Measurements from ENCODE around the gene MBOAT2. TPM values are rescaled to one million over a fixed set of nuclear protein-coding genes. Genes with fewer than 3 reads are reported as not detected.

Gene MBOAT2
- total and polyA plus RNA-seq, 2 experiments from 2014 or later = 15.9 to 22.7 TPM

DNA sequence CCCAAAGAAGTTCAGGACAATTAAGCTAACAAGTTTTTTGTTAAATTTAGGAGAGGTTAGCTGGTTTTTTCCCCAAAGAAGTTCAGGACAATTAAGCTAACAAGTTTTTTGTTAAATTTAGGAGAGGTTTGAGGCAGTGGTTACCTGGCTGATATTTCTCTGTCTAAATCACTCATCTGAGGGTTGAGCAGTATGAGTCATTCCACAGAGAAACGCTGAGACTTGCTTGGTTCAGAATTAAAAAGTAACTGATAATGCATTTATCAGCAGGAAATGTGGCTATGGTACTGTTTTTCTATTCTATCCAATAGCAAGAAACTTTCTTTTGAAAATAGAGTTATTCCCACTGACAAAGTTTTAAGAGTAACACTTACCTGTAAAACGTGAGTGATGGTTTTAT, 143.2 kb downstream of the MBOAT2 start:
- ATAC-seq = no peak
- Histone ChIP-seq H3F3A (replicated peaks; ENCODE audit: low read depth) (no peaks in the 10 kb centered on the region), H3K4me2 (no peak overlapping the region), H4K20me1 (replicated peaks; ENCODE audit: insufficient read depth) (no peaks in the 10 kb centered on the region), H2AFZ (no peak overlapping the region), H3K27me3 (ENCODE audit: insufficient read depth) (no peaks in the 10 kb centered on the region), H3K9me2 (ENCODE audit: insufficient read depth) (no peaks in the 10 kb centered on the region), H3K79me2 (replicated peaks; ENCODE audit: insufficient read depth) (no peaks in the 10 kb centered on the region), H3K4me3 (no peak overlapping the region), H3K27ac (ENCODE audit: low read depth) (no peak overlapping the region), H3K4me1 (ENCODE audit: insufficient read depth) (peaks cover 1% of the 10 kb centered on the region; the same call in 1 of the 2 replicates), H3K36me3 (ENCODE audit: insufficient read depth) (no peaks in the 10 kb centered on the region)
- Mint-ChIP-seq H3K27ac (no peak overlapping the region), H3K4me1 (peaks cover under 1% of the 10 kb centered on the region; the same call in 1 of the 3 replicates), H3K27me3 (ENCODE audit: insufficient read depth, low read depth, poor library complexity) (no peaks in the 10 kb centered on the region), H3K9me3 (no peaks in the 10 kb centered on the region), H3K36me3 (ENCODE audit: low read depth) (peaks cover 2% of the 10 kb centered on the region; the same call in 2 of the 3 replicates), H3K4me3 (no peak overlapping the region)
- DNase-seq (ENCODE audit: low spot score) = no peak
- TF ChIP-seq ZNF331 (CRISPR knock-in tag; IDR thresholded peaks at IDR 0.05; ENCODE audit: low read depth) (no peak), STAT1 (IDR thresholded peaks at IDR 0.05; ENCODE audit: unreplicated experiment) (no peak), JUNB (IDR thresholded peaks at IDR 0.05; ENCODE audit: unreplicated experiment) (no peak), EZH2 (IDR thresholded peaks at IDR 0.05; ENCODE audit: low read depth, unreplicated experiment) (no peak), EZH2phosphoT487 (IDR thresholded peaks at IDR 0.05; ENCODE audit: unreplicated experiment) (no peak), NANOG (IDR thresholded peaks at IDR 0.05; ENCODE audit: borderline replicate concordance) (no peak), ZNF114 (CRISPR knock-in tag; IDR thresholded peaks at IDR 0.05) (no peak), CREB1 (CRISPR knock-in tag; IDR thresholded peaks at IDR 0.05; ENCODE audit: low read depth) (no peak), POLR2AphosphoS5 (IDR thresholded peaks at IDR 0.05; ENCODE audit: low read depth) (no peak)
- TF ChIP-seq, protein P1, sequence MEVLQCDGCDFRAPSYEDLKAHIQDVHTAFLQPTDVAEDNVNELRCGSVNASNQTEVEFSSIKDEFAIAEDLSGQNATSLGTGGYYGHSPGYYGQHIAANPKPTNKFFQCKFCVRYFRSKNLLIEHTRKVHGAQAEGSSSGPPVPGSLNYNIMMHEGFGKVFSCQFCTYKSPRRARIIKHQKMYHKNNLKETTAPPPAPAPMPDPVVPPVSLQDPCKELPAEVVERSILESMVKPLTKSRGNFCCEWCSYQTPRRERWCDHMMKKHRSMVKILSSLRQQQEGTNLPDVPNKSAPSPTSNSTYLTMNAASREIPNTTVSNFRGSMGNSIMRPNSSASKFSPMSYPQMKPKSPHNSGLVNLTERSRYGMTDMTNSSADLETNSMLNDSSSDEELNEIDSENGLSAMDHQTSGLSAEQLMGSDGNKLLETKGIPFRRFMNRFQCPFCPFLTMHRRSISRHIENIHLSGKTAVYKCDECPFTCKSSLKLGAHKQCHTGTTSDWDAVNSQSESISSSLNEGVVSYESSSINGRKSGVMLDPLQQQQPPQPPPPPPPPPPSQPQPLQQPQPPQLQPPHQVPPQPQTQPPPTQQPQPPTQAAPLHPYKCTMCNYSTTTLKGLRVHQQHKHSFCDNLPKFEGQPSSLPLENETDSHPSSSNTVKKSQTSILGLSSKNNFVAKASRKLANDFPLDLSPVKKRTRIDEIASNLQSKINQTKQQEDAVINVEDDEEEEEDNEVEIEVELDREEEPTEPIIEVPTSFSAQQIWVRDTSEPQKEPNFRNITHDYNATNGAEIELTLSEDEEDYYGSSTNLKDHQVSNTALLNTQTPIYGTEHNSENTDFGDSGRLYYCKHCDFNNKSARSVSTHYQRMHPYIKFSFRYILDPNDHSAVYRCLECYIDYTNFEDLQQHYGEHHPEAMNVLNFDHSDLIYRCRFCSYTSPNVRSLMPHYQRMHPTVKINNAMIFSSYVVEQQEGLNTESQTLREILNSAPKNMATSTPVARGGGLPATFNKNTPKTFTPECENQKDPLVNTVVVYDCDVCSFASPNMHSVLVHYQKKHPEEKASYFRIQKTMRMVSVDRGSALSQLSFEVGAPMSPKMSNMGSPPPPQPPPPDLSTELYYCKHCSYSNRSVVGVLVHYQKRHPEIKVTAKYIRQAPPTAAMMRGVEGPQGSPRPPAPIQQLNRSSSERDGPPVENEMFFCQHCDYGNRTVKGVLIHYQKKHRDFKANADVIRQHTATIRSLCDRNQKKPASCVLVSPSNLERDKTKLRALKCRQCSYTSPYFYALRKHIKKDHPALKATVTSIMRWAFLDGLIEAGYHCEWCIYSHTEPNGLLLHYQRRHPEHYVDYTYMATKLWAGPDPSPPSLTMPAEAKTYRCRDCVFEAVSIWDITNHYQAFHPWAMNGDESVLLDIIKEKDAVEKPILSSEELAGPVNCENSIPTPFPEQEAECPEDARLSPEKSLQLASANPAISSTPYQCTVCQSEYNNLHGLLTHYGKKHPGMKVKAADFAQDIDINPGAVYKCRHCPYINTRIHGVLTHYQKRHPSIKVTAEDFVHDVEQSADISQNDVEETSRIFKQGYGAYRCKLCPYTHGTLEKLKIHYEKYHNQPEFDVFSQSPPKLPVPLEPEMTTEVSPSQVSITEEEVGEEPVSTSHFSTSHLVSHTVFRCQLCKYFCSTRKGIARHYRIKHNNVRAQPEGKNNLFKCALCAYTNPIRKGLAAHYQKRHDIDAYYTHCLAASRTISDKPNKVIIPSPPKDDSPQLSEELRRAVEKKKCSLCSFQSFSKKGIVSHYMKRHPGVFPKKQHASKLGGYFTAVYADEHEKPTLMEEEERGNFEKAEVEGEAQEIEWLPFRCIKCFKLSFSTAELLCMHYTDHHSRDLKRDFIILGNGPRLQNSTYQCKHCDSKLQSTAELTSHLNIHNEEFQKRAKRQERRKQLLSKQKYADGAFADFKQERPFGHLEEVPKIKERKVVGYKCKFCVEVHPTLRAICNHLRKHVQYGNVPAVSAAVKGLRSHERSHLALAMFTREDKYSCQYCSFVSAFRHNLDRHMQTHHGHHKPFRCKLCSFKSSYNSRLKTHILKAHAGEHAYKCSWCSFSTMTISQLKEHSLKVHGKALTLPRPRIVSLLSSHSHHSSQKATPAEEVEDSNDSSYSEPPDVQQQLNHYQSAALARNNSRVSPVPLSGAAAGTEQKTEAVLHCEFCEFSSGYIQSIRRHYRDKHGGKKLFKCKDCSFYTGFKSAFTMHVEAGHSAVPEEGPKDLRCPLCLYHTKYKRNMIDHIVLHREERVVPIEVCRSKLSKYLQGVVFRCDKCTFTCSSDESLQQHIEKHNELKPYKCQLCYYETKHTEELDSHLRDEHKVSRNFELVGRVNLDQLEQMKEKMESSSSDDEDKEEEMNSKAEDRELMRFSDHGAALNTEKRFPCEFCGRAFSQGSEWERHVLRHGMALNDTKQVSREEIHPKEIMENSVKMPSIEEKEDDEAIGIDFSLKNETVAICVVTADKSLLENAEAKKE (CRISPR knock-in tag; IDR thresholded peaks at IDR 0.05) = no peak
- TF ChIP-seq, protein P2, sequence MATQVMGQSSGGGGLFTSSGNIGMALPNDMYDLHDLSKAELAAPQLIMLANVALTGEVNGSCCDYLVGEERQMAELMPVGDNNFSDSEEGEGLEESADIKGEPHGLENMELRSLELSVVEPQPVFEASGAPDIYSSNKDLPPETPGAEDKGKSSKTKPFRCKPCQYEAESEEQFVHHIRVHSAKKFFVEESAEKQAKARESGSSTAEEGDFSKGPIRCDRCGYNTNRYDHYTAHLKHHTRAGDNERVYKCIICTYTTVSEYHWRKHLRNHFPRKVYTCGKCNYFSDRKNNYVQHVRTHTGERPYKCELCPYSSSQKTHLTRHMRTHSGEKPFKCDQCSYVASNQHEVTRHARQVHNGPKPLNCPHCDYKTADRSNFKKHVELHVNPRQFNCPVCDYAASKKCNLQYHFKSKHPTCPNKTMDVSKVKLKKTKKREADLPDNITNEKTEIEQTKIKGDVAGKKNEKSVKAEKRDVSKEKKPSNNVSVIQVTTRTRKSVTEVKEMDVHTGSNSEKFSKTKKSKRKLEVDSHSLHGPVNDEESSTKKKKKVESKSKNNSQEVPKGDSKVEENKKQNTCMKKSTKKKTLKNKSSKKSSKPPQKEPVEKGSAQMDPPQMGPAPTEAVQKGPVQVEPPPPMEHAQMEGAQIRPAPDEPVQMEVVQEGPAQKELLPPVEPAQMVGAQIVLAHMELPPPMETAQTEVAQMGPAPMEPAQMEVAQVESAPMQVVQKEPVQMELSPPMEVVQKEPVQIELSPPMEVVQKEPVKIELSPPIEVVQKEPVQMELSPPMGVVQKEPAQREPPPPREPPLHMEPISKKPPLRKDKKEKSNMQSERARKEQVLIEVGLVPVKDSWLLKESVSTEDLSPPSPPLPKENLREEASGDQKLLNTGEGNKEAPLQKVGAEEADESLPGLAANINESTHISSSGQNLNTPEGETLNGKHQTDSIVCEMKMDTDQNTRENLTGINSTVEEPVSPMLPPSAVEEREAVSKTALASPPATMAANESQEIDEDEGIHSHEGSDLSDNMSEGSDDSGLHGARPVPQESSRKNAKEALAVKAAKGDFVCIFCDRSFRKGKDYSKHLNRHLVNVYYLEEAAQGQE (IDR thresholded peaks at IDR 0.05; ENCODE audit: unreplicated experiment) = no peak
- TF ChIP-seq, protein P3, sequence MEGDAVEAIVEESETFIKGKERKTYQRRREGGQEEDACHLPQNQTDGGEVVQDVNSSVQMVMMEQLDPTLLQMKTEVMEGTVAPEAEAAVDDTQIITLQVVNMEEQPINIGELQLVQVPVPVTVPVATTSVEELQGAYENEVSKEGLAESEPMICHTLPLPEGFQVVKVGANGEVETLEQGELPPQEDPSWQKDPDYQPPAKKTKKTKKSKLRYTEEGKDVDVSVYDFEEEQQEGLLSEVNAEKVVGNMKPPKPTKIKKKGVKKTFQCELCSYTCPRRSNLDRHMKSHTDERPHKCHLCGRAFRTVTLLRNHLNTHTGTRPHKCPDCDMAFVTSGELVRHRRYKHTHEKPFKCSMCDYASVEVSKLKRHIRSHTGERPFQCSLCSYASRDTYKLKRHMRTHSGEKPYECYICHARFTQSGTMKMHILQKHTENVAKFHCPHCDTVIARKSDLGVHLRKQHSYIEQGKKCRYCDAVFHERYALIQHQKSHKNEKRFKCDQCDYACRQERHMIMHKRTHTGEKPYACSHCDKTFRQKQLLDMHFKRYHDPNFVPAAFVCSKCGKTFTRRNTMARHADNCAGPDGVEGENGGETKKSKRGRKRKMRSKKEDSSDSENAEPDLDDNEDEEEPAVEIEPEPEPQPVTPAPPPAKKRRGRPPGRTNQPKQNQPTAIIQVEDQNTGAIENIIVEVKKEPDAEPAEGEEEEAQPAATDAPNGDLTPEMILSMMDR (conservative IDR thresholded peaks at IDR 0.05; ENCODE audit: low read depth in 2 of 2) = no peak
- TF ChIP-seq, protein P4, sequence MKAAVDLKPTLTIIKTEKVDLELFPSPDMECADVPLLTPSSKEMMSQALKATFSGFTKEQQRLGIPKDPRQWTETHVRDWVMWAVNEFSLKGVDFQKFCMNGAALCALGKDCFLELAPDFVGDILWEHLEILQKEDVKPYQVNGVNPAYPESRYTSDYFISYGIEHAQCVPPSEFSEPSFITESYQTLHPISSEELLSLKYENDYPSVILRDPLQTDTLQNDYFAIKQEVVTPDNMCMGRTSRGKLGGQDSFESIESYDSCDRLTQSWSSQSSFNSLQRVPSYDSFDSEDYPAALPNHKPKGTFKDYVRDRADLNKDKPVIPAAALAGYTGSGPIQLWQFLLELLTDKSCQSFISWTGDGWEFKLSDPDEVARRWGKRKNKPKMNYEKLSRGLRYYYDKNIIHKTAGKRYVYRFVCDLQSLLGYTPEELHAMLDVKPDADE (IDR thresholded peaks at IDR 0.05) = no peak

Data from GM23338 (cell line).